Transverse colon (tissue), 4 donors: ENCODE measurements around the gene MMEL1. TPM values are rescaled to one million over a fixed set of nuclear protein-coding genes. Genes with fewer than 3 reads are reported as not detected.

Source experiments
- DNase-seq: peaks from one replicate; pipeline ENCODE4 v3.0.0-alpha.2; 2019
- H3K27ac ChIP-seq, 4 donors: fragments of 200-600 bp; sonication (generic); 2 replicates each; pipeline ENCODE4 v1.5.1; 2016 to 2018; ENCODE audit warnings: inconsistent platforms in 4 of 4
- H3K27me3 ChIP-seq: fragments of 200-600 bp; sonication (generic); 2 replicates; pipeline ENCODE4 v1.5.1; 2017; ENCODE audit warnings: inconsistent platforms
- H3K36me3 ChIP-seq, 4 donors: fragments of 200-600 bp; sonication (generic); 2 replicates each; pipeline ENCODE4 v1.5.1; 2017 to 2019; ENCODE audit warnings: inconsistent platforms in 4 of 4
- H3K4me1 ChIP-seq, 4 donors: fragments of 200-600 bp; sonication (generic); 2 replicates each; pipeline ENCODE4 v1.5.1; 2017 to 2020; ENCODE audit warnings: inconsistent platforms in 4 of 4
- H3K4me3 ChIP-seq, 4 donors: fragments of 200-600 bp; sonication (generic); 1 replicate in 1 of 4; 2 replicates in 3 of 4; pipeline versions ENCODE4 v1.5.1 to v1.6.1; 2017 to 2019; ENCODE audit warnings: inconsistent platforms in 4 of 4
- H3K9me3 ChIP-seq, 2 donors: fragments of 200-600 bp; sonication (generic); 2 replicates each; pipeline ENCODE4 v1.5.1; 2017 to 2019; ENCODE audit warnings: inconsistent platforms in 2 of 2
- EP300 ChIP-seq: sonication (generic); formaldehyde crosslinking; IDR thresholded peaks from one replicate; pipeline ENCODE4 v1.6.1; 2017; ENCODE audit warnings: antibody characterized with exemption, low read depth
- POLR2A ChIP-seq: fragments of 450-650 bp; IDR thresholded peaks from one replicate; pipeline ENCODE4 v1.6.1; 2016; ENCODE audit warnings: antibody characterized with exemption, mild to moderate bottlenecking, moderate library complexity
- POLR2AphosphoS5 ChIP-seq, 3 donors: sonication (generic); formaldehyde crosslinking; IDR thresholded peaks; one replicate each; pipeline ENCODE4 v1.6.1; 2016; ENCODE audit warnings: antibody characterized with exemption in 3 of 3
- WGBS, 2 donors: methylation state at CpG; one replicate each; pipeline ENCODE4 v1.1.5; 2018; ENCODE audit warnings: low coverage in 1 of 2; 5-methylcytosine and 5-hydroxymethylcytosine counted together
- in situ Hi-C, 4 donors: fragments of 200-750 bp; cut with MboI; loops; one replicate each; pipeline versions ENCODE4 v1.15.0 to v1.15.1; 2017; ENCODE audit warnings: low sequenced_read_pairs in 3 of 4, low pct_ligation_motif_present in 1 of 4, low pct_unique_long_range_greater_than_20kb in 1 of 4
- intact Hi-C: fragments of 100-400 bp; cut with DNase I; formaldehyde crosslinking; loops from one replicate; pipeline ENCODE4 v1.15.1; 2023; ENCODE audit warnings: low total_unique reads
- total RNA-seq, 4 donors: library from RNA; depleted of rRNA; stranded (reverse); fragments of >200 nt; gene quantifications; one replicate each; pipeline ENCODE4 v1.1.0, GENCODE V29; 2016
- TF ChIP-seq, protein P1 (sequence below), 5 experiments: fragments of 200-600 bp in 3 of 5; fragments of 450-650 bp in 2 of 5; sonication (generic) in 3 of 5; IDR thresholded peaks; 1 replicate in 2 of 5; 2 replicates in 3 of 5; pipeline ENCODE4 v1.5.1; 2016 to 2017; ENCODE audit warnings: antibody characterized with exemption in 5 of 5, inconsistent platforms in 3 of 5, mild to moderate bottlenecking in 2 of 5, moderate library complexity in 1 of 5

The MMEL1 gene
- total RNA-seq, 4 donors from 2014 or later, result 10.5 to 16.7 (median 12.4) TPM; not detected in 1

DNA sequence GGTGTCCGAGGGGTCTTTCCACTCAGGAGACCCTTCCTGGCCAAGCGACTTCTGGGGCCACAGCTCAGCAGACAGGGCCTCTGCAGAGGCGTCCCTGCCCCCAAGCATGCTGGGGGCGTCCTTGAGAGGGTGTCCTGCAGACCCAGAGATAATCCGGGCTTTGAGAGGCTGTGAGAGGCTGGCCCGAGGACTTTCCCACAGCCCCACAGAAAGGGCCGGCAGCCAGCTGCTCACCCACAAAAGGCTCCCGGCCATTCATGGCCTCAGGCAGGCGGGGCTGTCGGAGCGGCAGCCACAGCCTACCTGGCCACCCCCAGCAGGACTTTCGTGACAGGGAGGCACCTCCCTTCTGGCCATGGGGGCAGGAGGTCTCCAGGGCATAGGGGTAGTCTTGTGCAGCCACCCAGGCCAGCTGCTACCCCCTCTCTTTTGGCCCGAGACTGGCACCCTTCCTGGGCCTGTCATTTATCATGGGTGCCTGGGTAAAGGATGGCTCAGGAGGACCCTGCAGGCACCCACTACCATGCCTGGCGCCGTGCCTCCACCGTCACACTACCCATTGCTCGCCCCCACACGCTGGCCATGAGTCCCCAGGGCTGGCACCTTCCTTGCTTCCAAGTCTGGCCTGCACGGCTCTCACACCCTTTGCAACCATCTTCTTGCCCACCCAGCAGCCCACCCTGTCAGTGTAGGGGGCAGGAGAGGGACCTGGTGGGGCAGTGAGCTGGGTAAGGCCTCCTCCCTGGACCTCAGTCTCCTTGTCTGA, 87.8 kb downstream of the MMEL1 start:
- DNase-seq, result no peak
- Histone ChIP-seq H3K4me1 (peaks cover 27 to 85% (median 70%) of the 10 kb centered on the region in 4 donors), H3K4me3 (no peak overlapping the region), H3K36me3 (no peaks in the 10 kb centered on the region), H3K27ac (peak overlapping the region; percentile 95 to 96 (median 96)), H3K27me3 (peaks cover 12% of the 10 kb centered on the region), H3K9me3 (no peaks in the 10 kb centered on the region)
- in situ Hi-C loops, result loop anchor here in 1 of 4 donors (10.0 to 25.0 kb wide), 2 partner anchors 130 to 358 kb away; partner anchors contain the start of genes FAAP20 and PEX10
- WGBS, 2 donors, result 51% methylated on average over 19 of the region's 19 CpGs; no CpG with 5 or more reads in 1 of the 2 donors
- no peak for TF ChIP-seq EP300
- no peak for TF ChIP-seq POLR2A
- TF ChIP-seq POLR2AphosphoS5 (IDR thresholded peaks at IDR 0.05), result no peak
- TF ChIP-seq, protein P1, sequence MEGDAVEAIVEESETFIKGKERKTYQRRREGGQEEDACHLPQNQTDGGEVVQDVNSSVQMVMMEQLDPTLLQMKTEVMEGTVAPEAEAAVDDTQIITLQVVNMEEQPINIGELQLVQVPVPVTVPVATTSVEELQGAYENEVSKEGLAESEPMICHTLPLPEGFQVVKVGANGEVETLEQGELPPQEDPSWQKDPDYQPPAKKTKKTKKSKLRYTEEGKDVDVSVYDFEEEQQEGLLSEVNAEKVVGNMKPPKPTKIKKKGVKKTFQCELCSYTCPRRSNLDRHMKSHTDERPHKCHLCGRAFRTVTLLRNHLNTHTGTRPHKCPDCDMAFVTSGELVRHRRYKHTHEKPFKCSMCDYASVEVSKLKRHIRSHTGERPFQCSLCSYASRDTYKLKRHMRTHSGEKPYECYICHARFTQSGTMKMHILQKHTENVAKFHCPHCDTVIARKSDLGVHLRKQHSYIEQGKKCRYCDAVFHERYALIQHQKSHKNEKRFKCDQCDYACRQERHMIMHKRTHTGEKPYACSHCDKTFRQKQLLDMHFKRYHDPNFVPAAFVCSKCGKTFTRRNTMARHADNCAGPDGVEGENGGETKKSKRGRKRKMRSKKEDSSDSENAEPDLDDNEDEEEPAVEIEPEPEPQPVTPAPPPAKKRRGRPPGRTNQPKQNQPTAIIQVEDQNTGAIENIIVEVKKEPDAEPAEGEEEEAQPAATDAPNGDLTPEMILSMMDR (IDR thresholded peaks at IDR 0.05), result no peak
- intact Hi-C loops, result loop anchor here (5.0 kb wide), 2 partner anchors 68 to 128 kb away; partner anchors contain the start of gene PLCH2

DNA sequence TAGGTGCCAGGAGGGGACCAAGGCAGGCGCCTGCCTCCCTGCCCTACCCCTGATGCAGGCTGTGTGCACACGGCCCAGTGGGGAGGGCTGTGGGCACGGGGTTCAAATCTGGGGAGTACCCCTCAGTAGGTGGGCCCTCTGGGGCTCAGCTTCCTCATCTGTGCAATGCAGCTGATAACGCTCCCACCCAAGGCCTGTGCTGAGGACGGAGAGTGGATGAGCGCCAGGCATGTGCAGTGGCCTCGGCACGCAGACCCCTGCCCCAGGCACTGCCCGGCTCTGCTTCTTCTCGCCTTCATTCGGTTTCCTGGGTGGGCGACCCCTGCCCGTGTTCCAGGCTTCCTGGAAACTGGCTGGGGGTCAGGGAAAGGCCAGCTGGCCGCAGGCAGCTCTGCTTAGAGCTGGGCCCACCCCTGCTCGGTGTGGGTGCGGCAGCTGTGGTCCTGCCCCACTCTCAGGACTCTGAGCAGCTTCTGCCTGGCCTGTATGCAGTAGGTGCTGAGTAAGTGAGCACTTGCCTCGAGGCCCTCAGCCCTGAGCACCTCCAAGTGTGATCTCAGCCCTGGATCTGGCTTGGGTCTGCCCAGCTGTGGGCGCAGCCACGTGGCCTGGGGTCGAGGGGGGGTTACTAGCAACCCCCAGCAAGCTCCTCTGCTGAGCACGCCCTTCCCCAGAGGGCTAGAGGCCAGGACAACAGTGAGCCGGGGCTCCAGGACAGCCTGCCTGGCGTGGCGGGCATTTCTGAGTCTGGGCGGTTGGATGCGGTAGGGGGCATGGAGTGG, 88.5 kb downstream of the MMEL1 start:
- 68% methylated on average over 16 of the region's 26 CpGs; no CpG with 5 or more reads in 1 of the 2 donors for WGBS, 2 donors

DNA sequence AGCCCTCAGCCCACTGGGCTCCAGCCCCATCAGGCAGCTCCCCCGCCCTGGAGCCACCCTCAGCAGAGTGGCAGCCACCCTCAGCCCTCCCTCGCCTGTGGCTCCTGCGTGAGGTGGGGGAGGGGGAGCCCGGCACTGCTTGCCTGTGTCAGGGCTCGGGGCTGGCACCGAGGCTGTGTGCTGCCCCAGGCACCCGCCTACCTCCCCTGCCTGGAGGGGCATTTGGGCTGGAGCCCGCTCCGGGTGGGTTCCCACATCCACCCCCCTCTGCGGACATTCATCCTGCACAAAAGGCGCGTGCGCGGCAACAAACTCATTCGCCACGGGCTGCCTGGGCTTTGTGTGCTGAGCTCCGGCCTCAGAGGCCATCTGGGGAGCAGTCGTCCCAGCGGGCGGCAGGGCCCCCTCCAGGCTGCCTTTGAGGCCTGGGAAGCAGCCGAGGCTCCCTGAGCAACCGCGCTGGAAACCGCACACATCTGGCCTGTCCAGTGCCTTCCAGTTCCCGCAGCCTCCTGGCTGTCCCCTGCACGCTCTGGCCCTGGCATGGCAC, 89.2 kb downstream of the MMEL1 start:
- intact Hi-C loops (loop anchor here (5.0 kb wide), 1 partner anchor 66 kb away; the partner anchor contains the start of gene PLCH2), in situ Hi-C loops (loop anchor here in 1 of 4 donors (10.0 to 25.0 kb wide), 2 partner anchors 129 to 356 kb away; partner anchors contain the start of genes FAAP20 and PEX10)
- 13 to 35% methylated on average over 3 to 16 of the region's 26 CpGs for WGBS, 2 donors
- Histone ChIP-seq H3K36me3 (no peaks in the 10 kb centered on the region), H3K4me3 (no peak overlapping the region), H3K27me3 (peaks cover 17% of the 10 kb centered on the region), H3K9me3 (no peaks in the 10 kb centered on the region), H3K4me1 (peaks cover 20 to 72% (median 62%) of the 10 kb centered on the region in 4 donors), H3K27ac (peak overlapping the region in 2 of 4 donors; percentile 5 to 96)
- DNase-seq, result peak; percentile 43
- TF ChIP-seq POLR2A, result no peak
- no peak for TF ChIP-seq EP300
- TF ChIP-seq, protein P1 (IDR thresholded peaks at IDR 0.05), result no peak
- TF ChIP-seq POLR2AphosphoS5 (IDR thresholded peaks at IDR 0.05), result no peak

More for the DNA sequence above, 88.5 kb downstream of the MMEL1 start:
- peaks cover 17% of the 10 kb centered on the region for H3K27me3 ChIP-seq
- H3K36me3 ChIP-seq, result no peaks in the 10 kb centered on the region
- no peak for DNase-seq
- H3K4me3 ChIP-seq, result no peak overlapping the region
- peaks cover 25 to 77% (median 67%) of the 10 kb centered on the region in 4 donors for H3K4me1 ChIP-seq
- peak overlapping the region in 3 of 4 donors; percentile 5 to 96 (median 95) for H3K27ac ChIP-seq
- intact Hi-C loops, result loop anchor here (5.0 kb wide), 1 partner anchor 67 kb away; the partner anchor contains the start of gene PLCH2
- no peak for TF ChIP-seq EP300
- no peak for TF ChIP-seq POLR2A
- TF ChIP-seq POLR2AphosphoS5 (IDR thresholded peaks at IDR 0.05), result no peak
- TF ChIP-seq, protein P1 (IDR thresholded peaks at IDR 0.05), result no peak
- H3K9me3 ChIP-seq, result no peaks in the 10 kb centered on the region
- in situ Hi-C loops, result loop anchor here in 1 of 4 donors (10.0 to 25.0 kb wide), 2 partner anchors 129 to 357 kb away; partner anchors contain the start of genes FAAP20 and PEX10
